Measurements from ENCODE around the gene B2M. TPM values are rescaled to one million over a fixed set of nuclear protein-coding genes. Genes with fewer than 3 reads are reported as not detected.

B2M gene
- polyA plus RNA-seq (2012; ENCODE audit: insufficient read length, low read depth), result 608 TPM

DNA sequence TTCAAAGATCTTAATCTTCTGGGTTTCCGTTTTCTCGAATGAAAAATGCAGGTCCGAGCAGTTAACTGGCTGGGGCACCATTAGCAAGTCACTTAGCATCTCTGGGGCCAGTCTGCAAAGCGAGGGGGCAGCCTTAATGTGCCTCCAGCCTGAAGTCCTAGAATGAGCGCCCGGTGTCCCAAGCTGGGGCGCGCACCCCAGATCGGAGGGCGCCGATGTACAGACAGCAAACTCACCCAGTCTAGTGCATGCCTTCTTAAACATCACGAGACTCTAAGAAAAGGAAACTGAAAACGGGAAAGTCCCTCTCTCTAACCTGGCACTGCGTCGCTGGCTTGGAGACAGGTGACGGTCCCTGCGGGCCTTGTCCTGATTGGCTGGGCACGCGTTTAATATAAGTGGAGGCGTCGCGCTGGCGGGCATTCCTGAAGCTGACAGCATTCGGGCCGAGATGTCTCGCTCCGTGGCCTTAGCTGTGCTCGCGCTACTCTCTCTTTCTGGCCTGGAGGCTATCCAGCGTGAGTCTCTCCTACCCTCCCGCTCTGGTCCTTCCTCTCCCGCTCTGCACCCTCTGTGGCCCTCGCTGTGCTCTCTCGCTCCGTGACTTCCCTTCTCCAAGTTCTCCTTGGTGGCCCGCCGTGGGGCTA lies at the start of gene B2M, which contains the start of gene PATL2:
TSS of gene B2M (plus strand) at position 422 of the 647 bp plus-strand sequence. CDS start at position 452, 30 bp downstream.
TSS of gene PATL2 (minus strand) at position 228 of the 647 bp plus-strand sequence. CDS start 34,833 bp downstream, outside the sequence.
- TF ChIP-seq TAF1 (IDR thresholded peaks at IDR 0.05; ENCODE audit: borderline replicate concordance, insufficient read depth, low read length), result peak; percentile 94
- TF ChIP-seq POLR2AphosphoS5 (IDR thresholded peaks at IDR 0.05; ENCODE audit: low read depth, low read length), result peak; percentile 99
- TF ChIP-seq SIN3A (IDR thresholded peaks at IDR 0.05; ENCODE audit: borderline replicate concordance, insufficient read depth, low read length), result no peak
- TF ChIP-seq, protein P1, sequence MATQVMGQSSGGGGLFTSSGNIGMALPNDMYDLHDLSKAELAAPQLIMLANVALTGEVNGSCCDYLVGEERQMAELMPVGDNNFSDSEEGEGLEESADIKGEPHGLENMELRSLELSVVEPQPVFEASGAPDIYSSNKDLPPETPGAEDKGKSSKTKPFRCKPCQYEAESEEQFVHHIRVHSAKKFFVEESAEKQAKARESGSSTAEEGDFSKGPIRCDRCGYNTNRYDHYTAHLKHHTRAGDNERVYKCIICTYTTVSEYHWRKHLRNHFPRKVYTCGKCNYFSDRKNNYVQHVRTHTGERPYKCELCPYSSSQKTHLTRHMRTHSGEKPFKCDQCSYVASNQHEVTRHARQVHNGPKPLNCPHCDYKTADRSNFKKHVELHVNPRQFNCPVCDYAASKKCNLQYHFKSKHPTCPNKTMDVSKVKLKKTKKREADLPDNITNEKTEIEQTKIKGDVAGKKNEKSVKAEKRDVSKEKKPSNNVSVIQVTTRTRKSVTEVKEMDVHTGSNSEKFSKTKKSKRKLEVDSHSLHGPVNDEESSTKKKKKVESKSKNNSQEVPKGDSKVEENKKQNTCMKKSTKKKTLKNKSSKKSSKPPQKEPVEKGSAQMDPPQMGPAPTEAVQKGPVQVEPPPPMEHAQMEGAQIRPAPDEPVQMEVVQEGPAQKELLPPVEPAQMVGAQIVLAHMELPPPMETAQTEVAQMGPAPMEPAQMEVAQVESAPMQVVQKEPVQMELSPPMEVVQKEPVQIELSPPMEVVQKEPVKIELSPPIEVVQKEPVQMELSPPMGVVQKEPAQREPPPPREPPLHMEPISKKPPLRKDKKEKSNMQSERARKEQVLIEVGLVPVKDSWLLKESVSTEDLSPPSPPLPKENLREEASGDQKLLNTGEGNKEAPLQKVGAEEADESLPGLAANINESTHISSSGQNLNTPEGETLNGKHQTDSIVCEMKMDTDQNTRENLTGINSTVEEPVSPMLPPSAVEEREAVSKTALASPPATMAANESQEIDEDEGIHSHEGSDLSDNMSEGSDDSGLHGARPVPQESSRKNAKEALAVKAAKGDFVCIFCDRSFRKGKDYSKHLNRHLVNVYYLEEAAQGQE (IDR thresholded peaks at IDR 0.05; ENCODE audit: insufficient read depth in 1 of 2, low read depth in 2 of 2, low read length in 2 of 2), result peak in 1 of 2 experiments; percentile 61; a peak in 3 of 4 replicates
- TF ChIP-seq FOXP2 (optimal IDR thresholded peaks at IDR 0.05; ENCODE audit: borderline replicate concordance, extremely low read depth, extremely low read length, insufficient read depth), result peak; percentile 56

DNA sequence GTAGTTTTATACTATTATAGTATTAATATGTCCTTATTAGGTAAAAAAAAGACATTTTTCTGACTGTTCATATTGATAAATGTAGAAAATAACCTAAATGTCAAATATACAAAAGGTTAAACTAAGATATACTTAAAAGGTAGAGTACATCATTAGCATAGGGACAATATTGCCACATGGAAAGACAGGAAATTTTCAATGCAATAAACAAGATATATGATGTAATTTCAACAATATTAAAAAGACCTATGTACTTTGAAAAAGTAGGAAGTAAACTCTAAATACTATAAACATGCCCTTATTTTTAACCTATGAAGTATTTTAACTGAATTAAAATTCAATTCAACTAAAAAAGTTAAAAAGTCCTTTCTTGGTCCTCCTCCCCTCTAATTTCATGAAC lies 49.7 kb upstream of the B2M start:
- TF ChIP-seq POLR2AphosphoS5 (IDR thresholded peaks at IDR 0.05; ENCODE audit: low read depth, low read length) (no peak), FOXP2 (optimal IDR thresholded peaks at IDR 0.05; ENCODE audit: borderline replicate concordance, extremely low read depth, extremely low read length, insufficient read depth) (no peak), TAF1 (IDR thresholded peaks at IDR 0.05; ENCODE audit: borderline replicate concordance, insufficient read depth, low read length) (no peak), SIN3A (IDR thresholded peaks at IDR 0.05; ENCODE audit: borderline replicate concordance, insufficient read depth, low read length) (no peak)
- TF ChIP-seq, protein P1 (IDR thresholded peaks at IDR 0.05; ENCODE audit: insufficient read depth in 1 of 2, low read depth in 2 of 2, low read length in 2 of 2), result no peak

DNA sequence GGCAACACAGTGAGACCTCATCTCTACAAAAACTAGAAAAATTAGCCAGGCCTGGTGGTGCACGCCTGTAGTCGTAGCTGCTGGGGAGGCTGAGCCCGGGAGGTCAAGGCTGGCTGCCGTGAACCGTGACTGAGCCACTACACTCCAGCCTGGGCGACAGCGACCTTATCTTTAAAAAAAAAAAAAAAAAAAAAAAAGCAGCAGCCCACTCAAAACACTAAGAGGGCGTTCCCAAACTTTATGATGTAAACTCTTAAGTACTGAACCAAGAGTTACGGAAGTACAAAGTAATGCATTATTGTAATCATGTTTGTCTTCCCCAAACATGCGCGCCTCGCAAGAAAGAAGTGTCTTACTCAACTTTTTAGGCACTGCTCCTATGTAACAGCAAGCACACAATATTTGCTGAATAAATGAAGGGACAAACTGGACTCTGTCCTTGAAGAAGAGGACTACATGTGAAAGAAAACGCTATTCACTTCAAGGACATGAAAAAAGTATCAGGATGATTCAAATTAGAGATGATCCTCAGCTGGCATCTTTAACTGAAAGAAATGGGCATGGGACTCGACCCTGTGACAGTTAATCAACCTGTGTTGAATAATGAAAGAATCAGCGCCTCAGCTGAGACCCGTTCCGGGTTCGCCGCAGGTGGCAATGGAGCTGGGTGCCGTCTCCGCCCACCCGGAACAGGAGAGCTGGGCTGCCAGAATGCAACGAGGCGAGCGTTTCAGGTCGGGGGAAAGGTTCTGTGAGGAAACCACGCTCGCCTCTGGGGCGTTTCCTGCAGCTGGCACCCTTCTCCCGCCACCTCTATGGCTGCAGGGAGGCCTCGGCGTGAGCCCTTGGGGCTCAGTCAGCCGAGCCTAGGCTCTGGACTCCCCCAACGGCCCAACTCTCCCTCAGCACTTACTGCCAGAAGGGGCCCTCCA lies 48.6 kb upstream of the B2M start:
- TF ChIP-seq SIN3A (IDR thresholded peaks at IDR 0.05; ENCODE audit: borderline replicate concordance, insufficient read depth, low read length), result peak; percentile 85; the same call in 1 of the 2 replicates
- no peak for TF ChIP-seq POLR2AphosphoS5 (IDR thresholded peaks at IDR 0.05; ENCODE audit: low read depth, low read length)

DNA sequence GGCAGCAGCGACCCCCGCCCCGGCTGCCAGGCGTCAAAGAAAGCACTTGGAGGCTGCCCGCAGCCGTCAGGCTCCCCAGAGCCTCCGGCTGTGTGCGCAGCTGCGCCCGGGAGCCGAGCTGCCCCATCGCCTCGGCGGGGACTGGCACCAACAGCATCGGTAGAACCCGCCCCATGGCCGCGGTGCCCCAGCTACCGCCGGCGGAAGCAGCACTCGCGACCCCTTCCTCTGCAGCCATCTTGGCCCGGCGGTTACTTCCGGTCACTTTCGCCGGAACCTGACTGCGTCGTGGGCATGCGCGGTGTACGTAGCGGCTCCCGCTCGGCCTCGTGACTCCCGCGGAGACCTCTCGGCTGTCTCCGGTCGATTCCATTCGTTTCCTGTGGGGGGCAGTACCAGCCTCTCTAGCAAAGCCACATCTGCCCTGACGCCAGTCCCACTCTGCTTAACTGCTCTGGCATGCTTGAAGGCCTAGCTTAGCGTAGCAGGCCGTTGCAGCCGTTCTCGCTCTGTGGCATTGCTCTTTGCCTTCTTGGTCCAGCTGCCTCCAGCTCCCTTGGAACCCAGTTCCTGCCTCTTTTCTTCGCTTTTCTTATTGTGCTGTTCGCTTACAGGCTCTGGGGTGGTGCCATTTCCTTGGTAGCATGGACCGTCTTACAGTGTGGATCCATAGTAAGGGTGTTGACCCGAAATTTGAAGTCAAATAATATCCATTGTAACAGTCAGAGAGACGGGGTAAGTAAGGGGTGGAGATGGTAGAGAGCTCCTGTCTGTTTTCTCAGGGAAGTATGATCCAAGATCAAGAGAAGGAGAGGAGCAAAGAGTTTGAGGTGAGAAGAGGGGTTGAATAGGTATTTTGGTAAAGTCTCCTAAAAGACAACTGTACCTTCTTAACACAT lies 47.7 kb upstream of the B2M start, which contains the start of gene SPG11:
TSS of gene SPG11 (minus strand) at position 253 of the 899 bp plus-strand sequence. CDS start at position 238, 15 bp downstream.
- TF ChIP-seq POLR2AphosphoS5 (IDR thresholded peaks at IDR 0.05; ENCODE audit: low read depth, low read length), result peak; percentile 91
- TF ChIP-seq TAF1 (IDR thresholded peaks at IDR 0.05; ENCODE audit: borderline replicate concordance, insufficient read depth, low read length), result peak; percentile 89
- TF ChIP-seq, protein P1 (IDR thresholded peaks at IDR 0.05; ENCODE audit: insufficient read depth in 1 of 2, low read depth in 2 of 2, low read length in 2 of 2), result no peak; a peak in 1 of 4 replicates
- peak; percentile 90 for TF ChIP-seq FOXP2 (optimal IDR thresholded peaks at IDR 0.05; ENCODE audit: borderline replicate concordance, extremely low read depth, extremely low read length, insufficient read depth)
- no peak for TF ChIP-seq SIN3A (IDR thresholded peaks at IDR 0.05; ENCODE audit: borderline replicate concordance, insufficient read depth, low read length)
